Peyer's patch (tissue), 4 donors: ENCODE data around the gene LRRC8B. TPM values are rescaled to one million over a fixed set of nuclear protein-coding genes. Genes with fewer than 3 reads are reported as not detected.
A peak's percentile ranks its signal among the peaks of the same experiment; 100 is the strongest.

Experiments
- DNase-seq, 3 donors: peaks; one replicate each; pipeline ENCODE4 v3.0.0-alpha.2; 2017 to 2019
- H3K27ac ChIP-seq, 4 donors: fragments of 200-600 bp; sonication (generic); one replicate each; pipeline ENCODE4 v1.5.1; 2016 to 2019
- H3K27me3 ChIP-seq, 2 donors: fragments of 200-600 bp; sonication (generic); one replicate each; pipeline ENCODE4 v1.5.1; 2019
- H3K36me3 ChIP-seq, 3 donors: fragments of 200-600 bp; sonication (generic); one replicate each; pipeline ENCODE4 v1.5.1; 2016 to 2019
- H3K4me1 ChIP-seq, 4 donors: fragments of 200-600 bp; sonication (generic); one replicate each; pipeline ENCODE4 v1.5.1; 2016 to 2019
- H3K4me3 ChIP-seq, 4 donors: fragments of 200-600 bp; sonication (generic); 1 replicate in 3 of 4; 2 replicates in 1 of 4; pipeline ENCODE4 v1.5.1; 2016 to 2019; ENCODE audit warnings: mild to moderate bottlenecking in 1 of 4
- H3K9me3 ChIP-seq, 4 donors: fragments of 200-600 bp; sonication (generic); one replicate each; pipeline ENCODE4 v1.5.1; 2016 to 2019; ENCODE audit warnings: mild to moderate bottlenecking in 1 of 4
- CTCF ChIP-seq, 6 experiments: fragments of 450-650 bp in 4 of 6; fragments of 200-600 bp in 2 of 6; sonication (generic) in 1 of 6; IDR thresholded peaks; one replicate each; pipeline ENCODE4 v1.5.1; 2017 to 2019; ENCODE audit warnings: antibody characterized with exemption in 6 of 6, mild to moderate bottlenecking in 3 of 6, moderate library complexity in 1 of 6
- POLR2A ChIP-seq, 2 donors: fragments of 450-650 bp; IDR thresholded peaks; one replicate each; pipeline ENCODE4 v1.5.1; 2017; ENCODE audit warnings: antibody characterized with exemption in 2 of 2, mild to moderate bottlenecking in 2 of 2, moderate library complexity in 2 of 2
- total RNA-seq, 4 donors: library from RNA; depleted of rRNA; stranded (reverse); fragments of >200 nt; gene quantifications; one replicate each; pipeline ENCODE4 v1.1.0, GENCODE V29; 2016

LRRC8B gene
- total RNA-seq, 4 donors from 2014 or later = 5.0 to 12.1 (median 7.9) TPM

DNA sequence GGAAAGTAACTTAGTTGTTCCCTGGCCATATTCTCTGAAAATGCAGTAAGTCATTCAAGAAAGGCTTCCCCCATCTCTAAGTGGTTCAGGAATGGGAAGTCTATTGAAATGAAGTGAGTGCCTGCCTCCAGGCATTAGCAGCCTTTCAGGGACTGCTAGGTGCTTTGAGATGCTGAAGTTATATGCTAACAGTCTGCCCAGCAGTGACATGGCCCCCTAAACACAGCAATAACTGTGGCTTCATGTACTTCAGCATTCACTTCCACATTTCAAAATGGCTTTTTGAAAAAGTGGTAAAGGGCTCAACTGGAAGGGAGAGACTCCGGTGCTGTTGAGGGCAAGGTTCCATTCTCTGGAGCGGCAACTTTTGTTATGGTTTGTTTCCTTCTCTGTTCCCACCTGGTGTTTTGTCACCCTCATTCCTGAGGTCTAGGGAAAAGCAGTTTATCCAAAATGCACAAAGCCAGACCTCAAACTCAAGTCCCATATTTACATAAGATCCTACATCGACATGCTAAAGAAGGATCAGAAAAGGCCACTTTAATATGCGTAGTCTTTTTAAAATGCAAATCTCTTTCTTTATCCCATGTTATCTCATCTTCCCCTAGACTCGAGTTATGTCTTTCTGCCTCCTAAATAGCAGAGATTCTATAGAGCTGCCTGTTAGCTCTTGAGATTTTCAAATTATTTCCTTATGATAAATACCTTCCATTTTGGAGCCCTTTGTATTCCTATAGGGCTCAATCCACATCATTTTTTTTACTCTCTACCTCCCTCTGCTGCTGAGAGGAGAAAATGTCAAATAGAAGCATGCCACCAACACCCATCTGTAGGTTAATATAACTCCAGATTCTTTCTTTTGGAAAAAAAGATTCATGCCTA, 74.1 kb downstream of the LRRC8B start:
- Histone ChIP-seq H3K9me3 (no peaks in the 10 kb centered on the region), H3K27ac (no peak overlapping the region), H3K4me3 (no peak overlapping the region), H3K27me3 (no peaks in the 10 kb centered on the region), H3K36me3 (no peaks in the 10 kb centered on the region), H3K4me1 (no peaks in the 10 kb centered on the region)
- TF ChIP-seq CTCF (IDR thresholded peaks at IDR 0.05) (peak; percentile 40 to 81 (median 72)), POLR2A (IDR thresholded peaks at IDR 0.05) (no peak)
- no peak for DNase-seq

- TF ChIP-seq CTCF (IDR thresholded peaks at IDR 0.05) (no peak), POLR2A (IDR thresholded peaks at IDR 0.05) (no peak)
Measured at GRCh38 chr1:89599332-89599630, 74.7 kb downstream of the LRRC8B start.

GRCh38 chr1:89600451-89601224, 76.0 kb downstream of the LRRC8B start:
- H3K27ac ChIP-seq = no peak overlapping the region
- TF ChIP-seq CTCF (IDR thresholded peaks at IDR 0.05) (no peak), POLR2A (IDR thresholded peaks at IDR 0.05) (no peak)
- H3K36me3 ChIP-seq = no peaks in the 10 kb centered on the region
- DNase-seq = no peak
- H3K4me3 ChIP-seq = no peak overlapping the region
- H3K9me3 ChIP-seq = no peaks in the 10 kb centered on the region
- no peaks in the 10 kb centered on the region for H3K4me1 ChIP-seq
- no peaks in the 10 kb centered on the region for H3K27me3 ChIP-seq

More at GRCh38 chr1:89599332-89599630, 74.7 kb downstream of the LRRC8B start:
- H3K36me3 ChIP-seq = no peaks in the 10 kb centered on the region
- no peaks in the 10 kb centered on the region for H3K27me3 ChIP-seq
- H3K27ac ChIP-seq = no peak overlapping the region
- no peak for DNase-seq
- no peak overlapping the region for H3K4me3 ChIP-seq
- H3K4me1 ChIP-seq = no peaks in the 10 kb centered on the region
- H3K9me3 ChIP-seq = no peaks in the 10 kb centered on the region

DNA sequence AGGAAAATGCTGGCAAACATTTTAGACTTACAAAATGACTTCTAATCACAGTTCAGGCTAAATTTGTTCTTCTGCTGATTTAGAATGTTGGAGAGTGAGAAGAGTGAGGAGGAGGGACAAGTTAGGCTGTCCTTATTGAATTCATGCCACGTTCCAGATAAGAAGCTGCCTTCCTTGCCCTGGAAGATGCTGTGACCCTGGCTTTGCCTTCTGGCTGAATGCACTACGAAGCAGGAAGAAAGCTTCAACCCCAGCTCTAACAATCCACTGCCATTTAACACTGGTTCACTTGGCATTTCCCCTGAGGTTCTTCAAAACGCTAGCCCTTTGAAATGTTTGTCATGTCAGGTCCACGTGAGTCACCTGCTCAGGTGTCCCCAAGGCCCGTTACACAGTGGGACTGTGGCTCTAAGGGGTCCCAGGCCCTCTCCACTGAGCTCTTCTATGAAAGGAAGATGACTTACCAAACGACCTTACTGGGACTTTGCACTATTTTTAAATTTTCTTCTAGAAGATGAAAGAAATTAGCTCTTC, 78.3 kb downstream of the LRRC8B start:
- no peaks in the 10 kb centered on the region for H3K9me3 ChIP-seq
- H3K4me3 ChIP-seq = no peak overlapping the region
- TF ChIP-seq POLR2A (IDR thresholded peaks at IDR 0.05) (no peak), CTCF (IDR thresholded peaks at IDR 0.05) (no peak)
- no peak for DNase-seq
- peaks cover 0 to 3% (median 0%) of the 10 kb centered on the region in 4 donors for H3K4me1 ChIP-seq
- H3K27me3 ChIP-seq = no peaks in the 10 kb centered on the region
- H3K36me3 ChIP-seq = no peaks in the 10 kb centered on the region
- no peak overlapping the region for H3K27ac ChIP-seq

- Histone ChIP-seq H3K9me3 (no peaks in the 10 kb centered on the region), H3K4me1 (peaks cover 0 to 3% (median 0%) of the 10 kb centered on the region in 4 donors), H3K27me3 (no peaks in the 10 kb centered on the region), H3K4me3 (no peak overlapping the region), H3K36me3 (no peaks in the 10 kb centered on the region), H3K27ac (peak overlapping the region in 1 of 4 donors; percentile 25)
- TF ChIP-seq CTCF (IDR thresholded peaks at IDR 0.05) = no peak
- TF ChIP-seq POLR2A (IDR thresholded peaks at IDR 0.05) = no peak
- no peak for DNase-seq
Measured at GRCh38 chr1:89603651-89604413, 79.2 kb downstream of the LRRC8B start.
